ENCODE measurements around the gene FN3K.
"Not testable (repeated sequence)": the region's sequence is repeated elsewhere in the genome, so short reads cannot be mapped to it uniquely, and the experiment has no call there.

FN3K gene

GRCh38 chr17:82775001-82775823 lies 39.8 kb downstream of the FN3K start:
- DNase-seq (ENCODE audit: low read depth in 1 of 2, low spot score in 1 of 2), result peak; percentile 79 to 97
- in situ Hi-C loops (cut with HindIII; ENCODE audit: low pct_unique_long_range_greater_than_20kb, low sequenced_read_pairs), result no loop called here
- TF ChIP-seq JUND (IDR thresholded peaks at IDR 0.05; ENCODE audit: low read depth), result no peak

- DNase-seq (ENCODE audit: low read depth in 1 of 2, low spot score in 1 of 2), result no peak
- in situ Hi-C loops (cut with HindIII; ENCODE audit: low pct_unique_long_range_greater_than_20kb, low sequenced_read_pairs), result no loop called here
- TF ChIP-seq JUND (IDR thresholded peaks at IDR 0.05; ENCODE audit: low read depth), result no peak
These were observed 41.0 kb downstream of the FN3K start for GRCh38 chr17:82776454-82776853.

GRCh38 chr17:82777778-82778375 lies 42.5 kb downstream of the FN3K start:
- DNase-seq (ENCODE audit: low read depth in 1 of 2, low spot score in 1 of 2); in situ Hi-C loops (cut with HindIII; ENCODE audit: low pct_unique_long_range_greater_than_20kb, low sequenced_read_pairs): not testable (repeated sequence)

- in situ Hi-C loops (cut with HindIII; ENCODE audit: low pct_unique_long_range_greater_than_20kb, low sequenced_read_pairs), result no loop called here
- no peak for DNase-seq (ENCODE audit: low read depth in 1 of 2, low spot score in 1 of 2)
- TF ChIP-seq JUND (IDR thresholded peaks at IDR 0.05; ENCODE audit: low read depth), result no peak
These were observed 44.1 kb downstream of the FN3K start for GRCh38 chr17:82779541-82779940.

GRCh38 chr17:82780195-82780594 lies 44.8 kb downstream of the FN3K start:
- in situ Hi-C loops (cut with HindIII; ENCODE audit: low pct_unique_long_range_greater_than_20kb, low sequenced_read_pairs), result no loop called here
- DNase-seq (ENCODE audit: low read depth in 1 of 2, low spot score in 1 of 2), result no peak
- TF ChIP-seq JUND (IDR thresholded peaks at IDR 0.05; ENCODE audit: low read depth), result no peak

- no peak for TF ChIP-seq JUND (IDR thresholded peaks at IDR 0.05; ENCODE audit: low read depth)
- no peak for DNase-seq (ENCODE audit: low read depth in 1 of 2, low spot score in 1 of 2)
- in situ Hi-C loops (cut with HindIII; ENCODE audit: low pct_unique_long_range_greater_than_20kb, low sequenced_read_pairs), result no loop called here
These were observed 45.8 kb downstream of the FN3K start for GRCh38 chr17:82780971-82781893.

- in situ Hi-C loops (cut with HindIII; ENCODE audit: low pct_unique_long_range_greater_than_20kb, low sequenced_read_pairs), result no loop called here
- TF ChIP-seq JUND (IDR thresholded peaks at IDR 0.05; ENCODE audit: low read depth), result no peak
- DNase-seq (ENCODE audit: low read depth in 1 of 2, low spot score in 1 of 2), result peak; percentile 92 to 99
These were observed 46.5 kb downstream of the FN3K start for GRCh38 chr17:82781894-82782274.

- no peak for TF ChIP-seq JUND (IDR thresholded peaks at IDR 0.05; ENCODE audit: low read depth)
- no peak for DNase-seq (ENCODE audit: low read depth in 1 of 2, low spot score in 1 of 2)
- in situ Hi-C loops (cut with HindIII; ENCODE audit: low pct_unique_long_range_greater_than_20kb, low sequenced_read_pairs), result no loop called here
These were observed 47.3 kb downstream of the FN3K start for GRCh38 chr17:82782657-82783207.

- no peak for TF ChIP-seq JUND (IDR thresholded peaks at IDR 0.05; ENCODE audit: low read depth)
- in situ Hi-C loops (cut with HindIII; ENCODE audit: low pct_unique_long_range_greater_than_20kb, low sequenced_read_pairs), result no loop called here
- no peak for DNase-seq (ENCODE audit: low read depth in 1 of 2, low spot score in 1 of 2)
These were observed 48.1 kb downstream of the FN3K start for GRCh38 chr17:82783498-82783897.

- in situ Hi-C loops (cut with HindIII; ENCODE audit: low pct_unique_long_range_greater_than_20kb, low sequenced_read_pairs), result not testable (repeated sequence)
These were observed 50.2 kb downstream of the FN3K start for GRCh38 chr17:82785581-82785980.

GRCh38 chr17:82786427-82786826 lies 51.0 kb downstream of the FN3K start:
- TF ChIP-seq JUND (IDR thresholded peaks at IDR 0.05; ENCODE audit: low read depth), result no peak
- no peak for DNase-seq (ENCODE audit: low read depth in 1 of 2, low spot score in 1 of 2)
- in situ Hi-C loops (cut with HindIII; ENCODE audit: low pct_unique_long_range_greater_than_20kb, low sequenced_read_pairs), result no loop called here

More at GRCh38 chr17:82785581-82785980, 50.2 kb downstream of the FN3K start:
- DNase-seq (ENCODE audit: low read depth in 1 of 2, low spot score in 1 of 2), result not testable (repeated sequence)

GRCh38 chr17:82787081-82787848 lies 51.9 kb downstream of the FN3K start:
- no peak for TF ChIP-seq JUND (IDR thresholded peaks at IDR 0.05; ENCODE audit: low read depth)
- DNase-seq (ENCODE audit: low read depth in 1 of 2, low spot score in 1 of 2), result no peak
- in situ Hi-C loops (cut with HindIII; ENCODE audit: low pct_unique_long_range_greater_than_20kb, low sequenced_read_pairs), result no loop called here
